GM12873 (cell line): ENCODE results near the gene ZNRF3.

ENCODE experiments used
- CTCF ChIP-seq: IDR thresholded peaks from 2 replicates; pipeline ENCODE4 v1.5.1; 2012; ENCODE audit warnings: low read depth, mild to moderate bottlenecking, moderate library complexity, low read length, control low read depth; ENCODE audit not compliant: insufficient read depth; ENCODE audit errors: missing control alignments

Gene ZNRF3

GRCh38 chr22:29093030-29093429, 209.7 kb downstream of the ZNRF3 start:
- no peak for TF ChIP-seq CTCF

- TF ChIP-seq CTCF: no peak
These were observed 210.3 kb downstream of the ZNRF3 start for GRCh38 chr22:29093501-29094300.

GRCh38 chr22:29095459-29095858, 212.1 kb downstream of the ZNRF3 start:
- no peak for TF ChIP-seq CTCF

GRCh38 chr22:29096736-29097669, 213.6 kb downstream of the ZNRF3 start:
- no peak for TF ChIP-seq CTCF

- TF ChIP-seq CTCF: no peak
These were observed 214.9 kb downstream of the ZNRF3 start for GRCh38 chr22:29098296-29098695.

GRCh38 chr22:29102300-29102699, 218.9 kb downstream of the ZNRF3 start:
- no peak for TF ChIP-seq CTCF

- TF ChIP-seq CTCF: no peak
These were observed 219.7 kb downstream of the ZNRF3 start for GRCh38 chr22:29103121-29103520.
